H1 (cell line): ENCODE data around the gene MAGI1. TPM values are rescaled to one million over a fixed set of nuclear protein-coding genes. Genes with fewer than 3 reads are reported as not detected.
A peak's percentile ranks its signal among the peaks of the same experiment; 100 is the strongest.

Source experiments
- CTCF ChIA-PET: fragments of 300-600 bp; sonication (Branson Sonifier 250); formaldehyde crosslinking; loops from one replicate; lab custom pipeline; 2021; ENCODE audit not compliant: partially characterized antibody; lab: Charles Lee
- POLR2A ChIA-PET: fragments of 300-600 bp; sonication (Branson Sonifier 250); formaldehyde crosslinking; loops from one replicate; lab custom pipeline; 2021; ENCODE audit warnings: inconsistent platforms; ENCODE audit not compliant: partially characterized antibody; lab: Charles Lee
- DNase-seq, 2 experiments: peaks; one replicate each; pipeline versions ENCODE4 v3.0.0 to v3.0.0-alpha.2; 2010 to 2022; ENCODE audit warnings: low spot score in 2 of 2, low read depth in 1 of 2, mixed read lengths in 1 of 2
- FAIRE-seq: peaks from 2 replicates; lab custom pipeline; 2011; peaks lifted over from hg19 to GRCh38; lab: Jason Lieb, UNC
- H2AFZ ChIP-seq: 2 replicates; pipeline ENCODE4 v1.8.1; 2012; ENCODE audit warnings: low read length, inconsistent platforms
- H2AK5ac ChIP-seq: 2 replicates; pipeline ENCODE4 v1.6.1; 2013; ENCODE audit warnings: low read depth, low read length
- H2BK120ac ChIP-seq: replicated peaks from 2 replicates; pipeline ENCODE3; 2013; ENCODE audit warnings: low read depth, low read length, inconsistent platforms
- H2BK12ac ChIP-seq: 2 replicates; pipeline ENCODE4 v1.6.1; 2013; ENCODE audit warnings: low read depth, low read length
- H2BK15ac ChIP-seq: 2 replicates; pipeline ENCODE4 v1.6.1; 2013; ENCODE audit warnings: low read length
- H2BK20ac ChIP-seq: 2 replicates; pipeline ENCODE4 v1.6.1; 2013; ENCODE audit warnings: low read length
- H2BK5ac ChIP-seq: 2 replicates; pipeline ENCODE4 v1.6.1; 2013; ENCODE audit warnings: low read depth, low read length
- H3K14ac ChIP-seq: 2 replicates; pipeline ENCODE4 v1.6.1; 2013; ENCODE audit warnings: inconsistent platforms; ENCODE audit not compliant: insufficient read length
- H3K18ac ChIP-seq: 2 replicates; pipeline ENCODE4 v1.6.1; 2013; ENCODE audit warnings: low read length; ENCODE audit errors: extremely low read depth
- H3K23ac ChIP-seq: 2 replicates; pipeline ENCODE4 v1.6.1; 2013; ENCODE audit warnings: inconsistent platforms; ENCODE audit not compliant: insufficient read length
- H3K23me2 ChIP-seq: 2 replicates; pipeline ENCODE4 v1.6.1; 2013; ENCODE audit warnings: low read depth, low read length
- H3K27ac ChIP-seq: 2 replicates; pipeline ENCODE4 v1.6.1; 2011; ENCODE audit warnings: low read depth, low read length, inconsistent platforms
- H3K27me3 ChIP-seq, 4 experiments: replicated peaks in 1 of 4; 1 replicate in 1 of 4; 2 replicates in 3 of 4; pipeline versions ENCODE4 v1.6.1 to v1.8.1; 2011 to 2013; ENCODE audit warnings: low read length in 3 of 4, mild to moderate bottlenecking in 3 of 4, inconsistent platforms in 2 of 4, mixed read lengths in 2 of 4, moderate library complexity in 1 of 4; ENCODE audit not compliant: control insufficient read depth in 3 of 4, insufficient read depth in 3 of 4; ENCODE audit errors: extremely low read depth in 1 of 4
- H3K36me3 ChIP-seq, 4 experiments: 2 replicates each; pipeline versions ENCODE4 v1.6.1 to v1.8.1; 2011 to 2013; ENCODE audit warnings: mild to moderate bottlenecking in 4 of 4, low read length in 3 of 4, moderate library complexity in 2 of 4, control low read depth in 1 of 4, inconsistent platforms in 1 of 4; ENCODE audit not compliant: insufficient read depth in 4 of 4, control insufficient read depth in 2 of 4
- H3K4ac ChIP-seq: replicated peaks from 2 replicates; pipeline ENCODE3; 2013; ENCODE audit warnings: low read length, low read depth, mixed read lengths, inconsistent platforms; ENCODE audit not compliant: insufficient read length
- H3K4me1 ChIP-seq, 4 experiments: replicated peaks in 1 of 4; 1 replicate in 1 of 4; 2 replicates in 3 of 4; pipeline versions ENCODE4 v1.6.1 to v1.8.1; 2011 to 2013; ENCODE audit warnings: low read length in 3 of 4, inconsistent platforms in 2 of 4, mixed read lengths in 1 of 4; ENCODE audit not compliant: insufficient read depth in 4 of 4, control insufficient read depth in 3 of 4
- H3K4me2 ChIP-seq, 2 experiments: 2 replicates each; pipeline versions ENCODE4 v1.6.1 to v1.8.1; 2011 to 2013; ENCODE audit warnings: low read depth in 2 of 2, low read length in 2 of 2, control low read depth in 1 of 2, inconsistent platforms in 1 of 2, mild to moderate bottlenecking in 1 of 2; ENCODE audit not compliant: insufficient read depth in 1 of 2
- H3K4me3 ChIP-seq, 4 experiments: fragments of 200-600, 300-600 bp in 1 of 4; sonication (generic), shearing (Covaris generic), sonication (Bioruptor Twin) in 1 of 4; 2 replicates each; pipeline versions ENCODE4 v1.5.1 to v1.8.1; 2011 to 2016; ENCODE audit warnings: low read length in 4 of 4, low read depth in 3 of 4, control low read depth in 2 of 4, inconsistent platforms in 2 of 4, mild to moderate bottlenecking in 2 of 4, mixed read lengths in 1 of 4, moderate library complexity in 1 of 4; ENCODE audit not compliant: insufficient read depth in 2 of 4; ENCODE audit errors: extremely low read depth in 1 of 4
- H3K56ac ChIP-seq: replicated peaks from 2 replicates; pipeline ENCODE3; 2013; ENCODE audit warnings: low read depth, mild to moderate bottlenecking, mixed read lengths, low read length, inconsistent platforms; ENCODE audit not compliant: insufficient read length
- H3K79me1 ChIP-seq: 2 replicates; pipeline ENCODE4 v1.6.1; 2013; ENCODE audit warnings: low read depth, low read length, control low read depth
- H3K79me2 ChIP-seq, 2 experiments: 2 replicates each; pipeline versions ENCODE4 v1.6.1 to v1.8.1; 2012 to 2013; ENCODE audit warnings: low read length in 2 of 2, mild to moderate bottlenecking in 2 of 2, inconsistent platforms in 1 of 2; ENCODE audit not compliant: insufficient read depth in 2 of 2, control insufficient read depth in 1 of 2
- H3K9ac ChIP-seq, 4 experiments: replicated peaks in 1 of 4; 1 replicate in 1 of 4; 2 replicates in 3 of 4; pipeline versions ENCODE4 v1.6.1 to v1.8.1; 2011 to 2013; ENCODE audit warnings: low read depth in 3 of 4, low read length in 3 of 4, control low read depth in 2 of 4, mild to moderate bottlenecking in 2 of 4, moderate library complexity in 2 of 4, inconsistent platforms in 1 of 4; ENCODE audit errors: extremely low read depth in 1 of 4
- H3K9me3 ChIP-seq, 2 experiments: 2 replicates each; pipeline versions ENCODE4 v1.6.1 to v1.8.1; 2012 to 2013; ENCODE audit warnings: mild to moderate bottlenecking in 2 of 2, moderate library complexity in 2 of 2, control low read depth in 1 of 2, inconsistent platforms in 1 of 2, low read depth in 1 of 2, low read length in 1 of 2, mixed read lengths in 1 of 2; ENCODE audit not compliant: insufficient read depth in 2 of 2
- H4K20me1 ChIP-seq, 2 experiments: replicated peaks in 1 of 2; 2 replicates each; pipeline versions ENCODE3 to v1.8.1; 2011 to 2013; ENCODE audit warnings: inconsistent platforms in 2 of 2, low read length in 2 of 2, mild to moderate bottlenecking in 1 of 2; ENCODE audit not compliant: insufficient read depth in 2 of 2, control insufficient read depth in 1 of 2
- H4K5ac ChIP-seq: 2 replicates; pipeline ENCODE4 v1.6.1; 2013; ENCODE audit warnings: low read length, low read depth, mixed read lengths, inconsistent platforms; ENCODE audit not compliant: insufficient read length
- H4K8ac ChIP-seq: 2 replicates; pipeline ENCODE4 v1.8.0; 2013; ENCODE audit warnings: mild to moderate bottlenecking, moderate library complexity, low read length, inconsistent platforms; ENCODE audit not compliant: insufficient read depth; ENCODE audit errors: extremely low read depth
- H4K91ac ChIP-seq: replicated peaks from 2 replicates; pipeline ENCODE3; 2013; ENCODE audit warnings: low read length, mixed read lengths, inconsistent platforms; ENCODE audit not compliant: insufficient read length
- HDAC2 ChIP-seq, 2 experiments: fragments of 300-600 bp in 1 of 2; sonication (generic) in 1 of 2; IDR thresholded peaks; 2 replicates each; pipeline ENCODE4 v1.6.1; 2011 to 2012; ENCODE audit warnings: low read depth in 2 of 2, low read length in 2 of 2, mild to moderate bottlenecking in 2 of 2, moderate library complexity in 2 of 2, borderline replicate concordance in 1 of 2, inconsistent platforms in 1 of 2
- MAFK ChIP-seq: IDR thresholded peaks from 2 replicates; pipeline ENCODE4 v1.6.1; 2012; ENCODE audit warnings: low read depth, mild to moderate bottlenecking, improper control_type of control experiment, low read length
- WGBS, 2 experiments: shearing (Covaris generic) in 1 of 2; methylation state at CpG; one replicate each; pipeline versions ENCODE4 v1.1.6 to v1.1.7; 2013 to 2015; ENCODE audit warnings: low lambda C conversion rate in 2 of 2, mixed read lengths in 2 of 2, inconsistent platforms in 1 of 2, low coverage in 1 of 2, missing lambda C conversion rate in 1 of 2; ENCODE audit not compliant: insufficient replicate concordance in 2 of 2, insufficient coverage in 1 of 2, insufficient read length in 1 of 2; ENCODE audit errors: extremely low coverage in 1 of 2, missing lambda C conversion rate in 1 of 2; 5-methylcytosine and 5-hydroxymethylcytosine counted together
- polyA plus RNA-seq, 7 experiments: library from polyadenylated mRNA; depleted of rRNA in 3 of 7; stranded (reverse) in 5 of 7; unstranded in 2 of 7; fragments of >200 nt in 5 of 7; fragments of 200-250 nt in 2 of 7; gene quantifications; 1 replicate in 5 of 7; 2 replicates in 1 of 7; 4 replicates in 1 of 7; pipeline versions ENCODE4 v1.2.1 to v1.2.3, GENCODE V29; 2011 to 2013; ENCODE audit warnings: missing spikeins in 2 of 7, mixed read lengths in 2 of 7
- total RNA-seq: library from RNA; stranded (reverse); fragmentation: NEBNext Ultra II Directional; extraction: Animal tissue kit (Norgen Biotek cat#: 25700); gene quantifications from 2 replicates; pipeline ENCODE4 v1.2.1, GENCODE V29; 2021

MAGI1 gene
- total and polyA plus RNA-seq, 2 of the 8 experiments (the other 6 are each of a cell fraction or from before 2014, with no cell fraction given), result 19.8 to 78.0 TPM

DNA sequence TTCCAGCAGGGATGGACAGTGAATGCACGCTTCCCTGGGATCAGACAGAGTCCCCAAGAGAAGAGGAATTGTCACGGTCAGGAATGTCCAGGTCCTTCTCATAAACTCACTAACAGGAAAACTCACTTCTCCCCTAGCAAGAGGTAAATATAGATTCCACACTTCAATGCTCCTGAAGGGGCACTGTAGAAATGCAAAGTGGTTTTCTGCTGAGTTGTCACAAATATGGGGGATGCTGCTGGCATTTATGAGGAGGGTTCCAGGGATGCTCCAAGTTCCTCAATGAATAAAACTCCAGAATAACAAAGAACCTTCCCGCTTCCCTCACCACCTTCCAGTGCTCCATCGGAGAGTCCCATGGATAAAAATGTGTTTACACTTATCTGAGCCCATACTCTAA, 423.4 kb downstream of the MAGI1 start:
- ChIA-PET CTCF (no interaction called here), POLR2A (interaction anchor here (5.4 kb wide), 1 partner anchor 18 kb away, joined by 28 read pairs; no protein-coding TSS in a partner anchor)
- WGBS, 2 experiments, result 88% methylated on average over 4 of the region's 4 CpGs; no CpG with 5 or more reads in 1 of the 2 experiments

More for the DNA sequence above, 423.4 kb downstream of the MAGI1 start:
- Histone ChIP-seq H3K23ac (no peak overlapping the region), H3K27me3 (no peaks in the 10 kb centered on the region), H3K9me3 (no peaks in the 10 kb centered on the region), H4K8ac (no peak overlapping the region), H3K9ac (no peak overlapping the region), H3K4ac (no peak overlapping the region), H3K23me2 (no peaks in the 10 kb centered on the region; the same call in 1 of the 2 replicates), H4K20me1 (no peaks in the 10 kb centered on the region), H3K14ac (no peak overlapping the region), H3K79me1 (no peaks in the 10 kb centered on the region), H2BK5ac (no peak overlapping the region), H2AFZ (no peak overlapping the region), H3K56ac (no peak overlapping the region), H2AK5ac (no peak overlapping the region), H3K27ac (no peak overlapping the region), H2BK12ac (no peak overlapping the region), H2BK15ac (no peak overlapping the region), H4K91ac (no peak overlapping the region), H2BK120ac (no peak overlapping the region), H3K4me1 (peaks cover 0 to 9% (median under 1%) of the 10 kb centered on the region in 4 experiments; a peak in 1 of 7 replicates), H3K79me2 (no peaks in the 10 kb centered on the region), H3K36me3 (no peaks in the 10 kb centered on the region), H2BK20ac (no peak overlapping the region), H3K4me2 (no peak overlapping the region), H3K18ac (no peak overlapping the region), H4K5ac (no peak overlapping the region), H3K4me3 (no peak overlapping the region)
- FAIRE-seq (no peak), DNase-seq (no peak)
- TF ChIP-seq HDAC2 (IDR thresholded peaks at IDR 0.05; ENCODE audit: borderline replicate concordance in 1 of 2, low read depth in 2 of 2, low read length in 2 of 2) (no peak), MAFK (0 out of 2 replicates have a peak, but pooled peaks have one; percentile 20)
